Suprapubic skin (tissue), 3 donors: ENCODE results near the gene ATF3.

Experiments used
- POLR2A ChIP-seq, 2 donors: fragments of 450-650 bp; IDR thresholded peaks; one replicate each; pipeline ENCODE4 v1.6.1; 2017; ENCODE audit warnings: antibody characterized with exemption in 2 of 2, mild to moderate bottlenecking in 2 of 2, moderate library complexity in 2 of 2
- TF ChIP-seq, protein P1 (sequence below), 2 donors: fragments of 200-600 bp in 1 of 2; fragments of 450-650 bp in 1 of 2; sonication (generic) in 1 of 2; IDR thresholded peaks; one replicate each; pipeline ENCODE4 v1.5.1; 2016 to 2019; ENCODE audit warnings: antibody characterized with exemption in 2 of 2, mild to moderate bottlenecking in 1 of 2, moderate library complexity in 1 of 2

DNA sequence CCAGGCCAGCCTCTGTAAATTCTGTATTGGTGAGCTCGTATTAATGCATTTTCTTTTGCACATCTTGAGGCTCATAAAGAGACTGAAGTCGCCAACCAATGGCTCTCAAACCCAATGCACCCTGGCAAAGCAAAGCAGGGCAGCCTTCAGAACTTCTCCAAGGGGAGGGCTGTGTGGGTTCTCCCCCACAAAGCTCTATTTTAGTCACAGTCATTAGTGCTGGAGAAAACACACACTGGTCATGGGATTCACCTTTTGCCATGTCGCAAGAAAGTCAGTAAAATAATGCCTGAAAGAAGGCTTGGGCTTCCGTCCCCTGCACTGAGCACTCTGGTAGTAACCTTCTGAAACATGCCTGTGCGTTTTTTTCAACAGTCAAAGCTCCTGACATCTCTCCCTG is 26.3 kb upstream of the ATF3 start:
- no peak for TF ChIP-seq POLR2A (IDR thresholded peaks at IDR 0.05)
- TF ChIP-seq, protein P1, sequence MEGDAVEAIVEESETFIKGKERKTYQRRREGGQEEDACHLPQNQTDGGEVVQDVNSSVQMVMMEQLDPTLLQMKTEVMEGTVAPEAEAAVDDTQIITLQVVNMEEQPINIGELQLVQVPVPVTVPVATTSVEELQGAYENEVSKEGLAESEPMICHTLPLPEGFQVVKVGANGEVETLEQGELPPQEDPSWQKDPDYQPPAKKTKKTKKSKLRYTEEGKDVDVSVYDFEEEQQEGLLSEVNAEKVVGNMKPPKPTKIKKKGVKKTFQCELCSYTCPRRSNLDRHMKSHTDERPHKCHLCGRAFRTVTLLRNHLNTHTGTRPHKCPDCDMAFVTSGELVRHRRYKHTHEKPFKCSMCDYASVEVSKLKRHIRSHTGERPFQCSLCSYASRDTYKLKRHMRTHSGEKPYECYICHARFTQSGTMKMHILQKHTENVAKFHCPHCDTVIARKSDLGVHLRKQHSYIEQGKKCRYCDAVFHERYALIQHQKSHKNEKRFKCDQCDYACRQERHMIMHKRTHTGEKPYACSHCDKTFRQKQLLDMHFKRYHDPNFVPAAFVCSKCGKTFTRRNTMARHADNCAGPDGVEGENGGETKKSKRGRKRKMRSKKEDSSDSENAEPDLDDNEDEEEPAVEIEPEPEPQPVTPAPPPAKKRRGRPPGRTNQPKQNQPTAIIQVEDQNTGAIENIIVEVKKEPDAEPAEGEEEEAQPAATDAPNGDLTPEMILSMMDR (IDR thresholded peaks at IDR 0.05), result no peak
